ENCODE results near the gene PTGIS. TPM values are rescaled to one million over a fixed set of nuclear protein-coding genes. Genes with fewer than 3 reads are reported as not detected.
A peak's percentile ranks its signal among the peaks of the same experiment; 100 is the strongest.

PTGIS gene
- total and polyA plus RNA-seq, 12 donors = 6.5 to 66.8 (median 20.2) TPM

GRCh38 chr20:49572857-49573256, 4.9 kb upstream of the PTGIS start:
- peak overlapping the region in 6 of 10 donors; percentile 18 to 93 (median 47) for H3K27ac ChIP-seq
- DNase-seq = no peak

DNA sequence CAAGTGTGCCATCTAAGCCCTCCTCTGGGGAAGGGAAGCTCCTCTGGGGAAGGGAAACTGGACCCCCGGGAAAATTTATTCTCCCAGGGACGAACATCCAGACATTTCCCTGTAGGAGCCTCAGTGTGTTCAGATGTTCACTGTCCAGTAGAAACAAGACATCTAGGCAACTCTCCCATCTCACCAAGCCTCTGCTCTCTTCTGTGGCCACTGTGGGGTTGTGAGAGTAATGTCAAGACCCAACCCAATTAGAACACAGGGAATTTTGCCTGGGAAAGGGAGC, 3.6 kb upstream of the PTGIS start:
- DNase-seq (no peak), ATAC-seq (no peak)
- H3K4me3 ChIP-seq = no peak overlapping the region
- H3K4me1 ChIP-seq = peaks cover 0 to 52% (median 8%) of the 10 kb centered on the region in 9 donors
- intact Hi-C loops (cut with DNase I) = no loop called here
- H3K36me3 ChIP-seq = no peaks in the 10 kb centered on the region
- WGBS, 2 donors = 61 to 83% methylated on average over 2 of the region's 2 CpGs
- peak overlapping the region in 3 of 10 donors; percentile 16 to 93 (median 38) for H3K27ac ChIP-seq
- no peak for TF ChIP-seq CTCF (IDR thresholded peaks at IDR 0.05)
- H3K27me3 ChIP-seq = peaks cover 0 to 52% (median 31%) of the 10 kb centered on the region in 7 donors
- H3K9me3 ChIP-seq = peaks cover 0 to 5% (median 2%) of the 10 kb centered on the region in 11 donors

More at GRCh38 chr20:49572857-49573256, 4.9 kb upstream of the PTGIS start:
- H3K27me3 ChIP-seq = peaks cover 0 to 39% (median 25%) of the 10 kb centered on the region in 7 donors
- H3K36me3 ChIP-seq = no peaks in the 10 kb centered on the region
- peaks cover 0 to 38% (median 4%) of the 10 kb centered on the region in 9 donors for H3K4me1 ChIP-seq
- H3K9me3 ChIP-seq = peaks cover 0 to 10% (median 3%) of the 10 kb centered on the region in 11 donors
- ATAC-seq = no peak
- H3K4me3 ChIP-seq = no peak overlapping the region
- no peak for TF ChIP-seq CTCF (IDR thresholded peaks at IDR 0.05)
- intact Hi-C loops (cut with DNase I) = no loop called here
- WGBS, 2 donors = 26% methylated on average over 6 of the region's 6 CpGs

DNA sequence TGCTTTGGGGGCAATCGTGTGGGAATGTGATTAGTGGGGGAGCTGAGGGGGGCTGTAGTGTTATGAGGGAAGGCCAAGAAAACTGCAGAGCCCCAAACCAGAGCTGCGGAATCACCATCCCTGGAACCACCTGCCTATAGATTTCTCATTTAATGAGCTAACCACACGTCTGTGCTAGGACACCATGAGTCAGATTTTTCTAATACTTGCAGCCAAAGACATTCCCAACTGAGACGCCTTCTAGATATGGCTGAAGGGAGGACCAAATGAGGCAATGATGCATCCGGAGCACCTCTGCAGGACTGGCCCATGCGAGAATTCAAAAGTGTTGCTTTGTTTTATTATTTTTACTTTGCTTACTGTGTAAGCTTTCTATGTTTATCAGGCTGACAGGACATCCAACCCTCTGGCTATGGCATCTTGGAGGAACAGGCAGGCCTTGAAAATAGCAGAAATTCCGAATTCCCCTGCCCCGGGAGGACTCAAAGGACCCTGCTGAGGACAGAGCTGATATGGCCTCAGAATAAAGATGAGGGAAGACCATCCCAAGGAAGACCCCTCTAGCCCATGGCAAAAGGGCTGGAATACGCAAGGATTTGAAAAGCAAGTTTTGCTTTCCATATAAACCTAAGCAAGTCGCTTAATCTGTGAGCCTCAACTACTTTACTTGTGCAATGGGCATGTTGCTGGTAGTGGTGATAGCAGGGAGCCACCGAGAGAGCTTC, 3.1 kb upstream of the PTGIS start:
- Histone ChIP-seq H3K4me3 (no peak overlapping the region), H3K27me3 (peaks cover 0 to 57% (median 31%) of the 10 kb centered on the region in 7 donors), H3K36me3 (no peaks in the 10 kb centered on the region), H3K27ac (peak overlapping the region in 5 of 10 donors; percentile 16 to 93 (median 61)), H3K9me3 (no peaks in the 10 kb centered on the region), H3K4me1 (peaks cover 0 to 57% (median 8%) of the 10 kb centered on the region in 9 donors)
- intact Hi-C loops (cut with DNase I) = no loop called here
- 76 to 78% methylated on average over 11 of the region's 11 CpGs for WGBS, 2 donors
- TF ChIP-seq CTCF (IDR thresholded peaks at IDR 0.05) = no peak
- DNase-seq (no peak), ATAC-seq (peak in 2 of 8 donors; percentile 10 to 18)

GRCh38 chr20:49570161-49570827, 2.4 kb upstream of the PTGIS start:
- no peak for TF ChIP-seq CTCF (IDR thresholded peaks at IDR 0.05)
- Histone ChIP-seq H3K4me1 (peaks cover 0 to 58% (median 8%) of the 10 kb centered on the region in 9 donors), H3K4me3 (no peak overlapping the region), H3K36me3 (no peaks in the 10 kb centered on the region), H3K27me3 (peaks cover 0 to 62% (median 31%) of the 10 kb centered on the region in 7 donors), H3K27ac (peak overlapping the region in 6 of 10 donors; percentile 46 to 93 (median 62)), H3K9me3 (no peaks in the 10 kb centered on the region)
- 81 to 90% methylated on average over 7 of the region's 7 CpGs for WGBS, 2 donors
- intact Hi-C loops (cut with DNase I) = no loop called here
- no peak for DNase-seq
- ATAC-seq = no peak

Measured in heart right ventricle (tissue), 16 donors.